Esophagus (tissue), 2 donors: ENCODE results near the gene ZNF384. TPM values are rescaled to one million over a fixed set of nuclear protein-coding genes. Genes with fewer than 3 reads are reported as not detected.

ENCODE experiments used
- H3K27ac ChIP-seq, 2 donors: one replicate each; pipeline ENCODE4 v1.5.1; 2013; ENCODE audit warnings: low read depth in 2 of 2, mild to moderate bottlenecking in 2 of 2, inconsistent platforms in 1 of 2, low read length in 1 of 2, moderate library complexity in 1 of 2
- H3K27me3 ChIP-seq, 2 donors: one replicate each; pipeline ENCODE4 v1.6.1; 2013; ENCODE audit warnings: low read length in 2 of 2, control low read depth in 1 of 2, mild to moderate bottlenecking in 1 of 2; ENCODE audit not compliant: insufficient read depth in 2 of 2, control insufficient read depth in 1 of 2
- H3K36me3 ChIP-seq, 2 donors: one replicate each; pipeline ENCODE4 v1.6.1; 2013; ENCODE audit warnings: low read length in 1 of 2; ENCODE audit not compliant: control insufficient read depth in 2 of 2, insufficient read depth in 2 of 2
- H3K4me1 ChIP-seq, 2 donors: one replicate each; pipeline ENCODE4 v1.6.1; 2013; ENCODE audit warnings: low read length in 1 of 2; ENCODE audit not compliant: control insufficient read depth in 2 of 2, insufficient read depth in 2 of 2
- H3K4me3 ChIP-seq, 2 donors: one replicate each; pipeline ENCODE4 v1.5.1; 2013; ENCODE audit warnings: low read length in 2 of 2, mild to moderate bottlenecking in 2 of 2, low read depth in 1 of 2, moderate library complexity in 1 of 2
- H3K9me3 ChIP-seq, 2 donors: one replicate each; pipeline ENCODE4 v1.6.1; 2013; ENCODE audit warnings: mild to moderate bottlenecking in 2 of 2, low read depth in 1 of 2, low read length in 1 of 2, moderate library complexity in 1 of 2; ENCODE audit not compliant: control insufficient read depth in 2 of 2, insufficient read depth in 1 of 2
- WGBS, 2 donors: extraction: QIAGEN DNeasy Blood & Tissue Kit; methylation state at CpG; one replicate each; pipeline ENCODE4 v1.1.7; 2013; 5-methylcytosine and 5-hydroxymethylcytosine counted together
- polyA plus RNA-seq, 2 donors: library from polyadenylated mRNA; stranded (reverse); fragments of 200-250 nt; gene quantifications; one replicate each; pipeline ENCODE4 v1.2.3, GENCODE V29; 2013
- donor health status: healthy with polysubstance abuse.
- donor health status: Bipolar disorder and iron deficiency.

ZNF384 gene
- polyA plus RNA-seq, 2 donors = 22.2 to 26.9 TPM

- 72 to 75% methylated on average over 6 of the region's 6 CpGs for WGBS, 2 donors
- Histone ChIP-seq H3K36me3 (no peaks in the 10 kb centered on the region), H3K27me3 (no peaks in the 10 kb centered on the region)
Observed at GRCh38 chr12:6644257-6644596, 44.9 kb downstream of the ZNF384 start.

GRCh38 chr12:6643569-6644256, 45.5 kb downstream of the ZNF384 start:
- no peak overlapping the region for H3K27ac ChIP-seq
- peaks cover 0 to 11% of the 10 kb centered on the region in 2 donors for H3K4me1 ChIP-seq
- no peak overlapping the region for H3K4me3 ChIP-seq
- H3K36me3 ChIP-seq = no peaks in the 10 kb centered on the region
- H3K9me3 ChIP-seq = peaks cover 0 to 8% of the 10 kb centered on the region in 2 donors
- 83 to 85% methylated on average over 6 of the region's 6 CpGs for WGBS, 2 donors
- no peaks in the 10 kb centered on the region for H3K27me3 ChIP-seq

More at GRCh38 chr12:6644257-6644596, 44.9 kb downstream of the ZNF384 start:
- no peak overlapping the region for H3K27ac ChIP-seq
- peaks cover 0 to 8% of the 10 kb centered on the region in 2 donors for H3K9me3 ChIP-seq
- no peak overlapping the region for H3K4me3 ChIP-seq
- peaks cover 0 to 11% of the 10 kb centered on the region in 2 donors for H3K4me1 ChIP-seq

GRCh38 chr12:6641131-6641530, 48.0 kb downstream of the ZNF384 start:
- Histone ChIP-seq H3K36me3 (no peaks in the 10 kb centered on the region), H3K27ac (no peak overlapping the region), H3K27me3 (no peaks in the 10 kb centered on the region), H3K4me3 (no peak overlapping the region), H3K4me1 (peaks cover 0 to 9% of the 10 kb centered on the region in 2 donors), H3K9me3 (peaks cover 0 to 8% of the 10 kb centered on the region in 2 donors)
- WGBS, 2 donors = 53 to 63% methylated on average over 4 of the region's 4 CpGs

- 90 to 95% methylated on average over 4 of the region's 4 CpGs for WGBS, 2 donors
- Histone ChIP-seq H3K4me1 (peaks cover 0 to 9% of the 10 kb centered on the region in 2 donors), H3K9me3 (peaks cover 0 to 8% of the 10 kb centered on the region in 2 donors), H3K4me3 (no peak overlapping the region), H3K36me3 (no peaks in the 10 kb centered on the region), H3K27me3 (no peaks in the 10 kb centered on the region), H3K27ac (no peak overlapping the region)
Observed at GRCh38 chr12:6640497-6640896, 48.7 kb downstream of the ZNF384 start.

- H3K4me1 ChIP-seq = peaks cover 0 to 9% of the 10 kb centered on the region in 2 donors
- no peaks in the 10 kb centered on the region for H3K36me3 ChIP-seq
- no peak overlapping the region for H3K27ac ChIP-seq
- H3K4me3 ChIP-seq = no peak overlapping the region
- peaks cover 0 to 7% of the 10 kb centered on the region in 2 donors for H3K9me3 ChIP-seq
- H3K27me3 ChIP-seq = no peaks in the 10 kb centered on the region
- WGBS, 2 donors = 80 to 83% methylated on average over 11 of the region's 11 CpGs
Observed at GRCh38 chr12:6639151-6639801, 49.9 kb downstream of the ZNF384 start.

GRCh38 chr12:6638305-6638704, 50.9 kb downstream of the ZNF384 start:
- Histone ChIP-seq H3K27me3 (no peaks in the 10 kb centered on the region), H3K9me3 (peaks cover 0 to 2% of the 10 kb centered on the region in 2 donors)

GRCh38 chr12:6635856-6636531, 53.2 kb downstream of the ZNF384 start, which contains the start of gene LPAR5:
Gene LPAR5, minus strand, starts transcription at chr12:6635959. Its CDS starts 14,711 bp downstream, at chr12:6621248.
- Histone ChIP-seq H3K36me3 (peaks cover 0 to 3% of the 10 kb centered on the region in 2 donors), H3K4me1 (peaks cover 0 to 28% of the 10 kb centered on the region in 2 donors), H3K27me3 (no peaks in the 10 kb centered on the region), H3K27ac (peak within 1 kb of the TSS; percentile 83 to 94), H3K9me3 (no peaks in the 10 kb centered on the region), H3K4me3 (peak within 1 kb of the TSS; percentile 29 to 58)
- 32 to 35% methylated on average over 18 of the region's 18 CpGs for WGBS, 2 donors

More at GRCh38 chr12:6638305-6638704, 50.9 kb downstream of the ZNF384 start:
- no peaks in the 10 kb centered on the region for H3K36me3 ChIP-seq
- H3K4me3 ChIP-seq = no peak overlapping the region
- 70 to 72% methylated on average over 9 of the region's 9 CpGs for WGBS, 2 donors
- peaks cover 0 to 13% of the 10 kb centered on the region in 2 donors for H3K4me1 ChIP-seq
- H3K27ac ChIP-seq = peak overlapping the region in 1 of 2 donors; percentile 38

- Histone ChIP-seq H3K27ac (peak overlapping the region; percentile 83 to 94), H3K27me3 (no peaks in the 10 kb centered on the region), H3K9me3 (no peaks in the 10 kb centered on the region), H3K4me1 (peaks cover 0 to 28% of the 10 kb centered on the region in 2 donors), H3K4me3 (peak overlapping the region; percentile 29 to 58), H3K36me3 (peaks cover 0 to 3% of the 10 kb centered on the region in 2 donors)
- WGBS, 2 donors = 26 to 32% methylated on average over 5 of the region's 5 CpGs
Observed at GRCh38 chr12:6635375-6635855, 53.8 kb downstream of the ZNF384 start.
